Measurements from ENCODE around the gene KCTD10. TPM values are rescaled to one million over a fixed set of nuclear protein-coding genes. Genes with fewer than 3 reads are reported as not detected.
"Not testable (repeated sequence)": the region's sequence is repeated elsewhere in the genome, so short reads cannot be mapped to it uniquely, and the experiment has no call there.

Gene KCTD10
- total RNA-seq, 1 donor from 2014 or later: 86.9 TPM

GRCh38 chr12:109473526-109474270 lies 3.4 kb downstream of the KCTD10 start:
- not testable (repeated sequence) for DNase-seq (ENCODE audit: low spot score)

GRCh38 chr12:109473006-109473405 lies 4.1 kb downstream of the KCTD10 start:
- no peak for DNase-seq (ENCODE audit: low spot score)

GRCh38 chr12:109469517-109469916 lies 7.6 kb downstream of the KCTD10 start:
- DNase-seq (ENCODE audit: low spot score): no peak

GRCh38 chr12:109467978-109468676 lies 9.0 kb downstream of the KCTD10 start:
- DNase-seq (ENCODE audit: low spot score): no peak

GRCh38 chr12:109466821-109467220 lies 10.3 kb downstream of the KCTD10 start:
- no peak for DNase-seq (ENCODE audit: low spot score)

GRCh38 chr12:109466305-109466704 lies 10.8 kb downstream of the KCTD10 start:
- DNase-seq (ENCODE audit: low spot score): no peak

- DNase-seq (ENCODE audit: low spot score): no peak
Observed at GRCh38 chr12:109464642-109465351, 12.3 kb downstream of the KCTD10 start.

- no peak for DNase-seq (ENCODE audit: low spot score)
Observed at GRCh38 chr12:109463756-109464155, 13.3 kb downstream of the KCTD10 start.

- DNase-seq (ENCODE audit: low spot score): peak; percentile 90
Observed at GRCh38 chr12:109462868-109463692, 14.0 kb downstream of the KCTD10 start.

- DNase-seq (ENCODE audit: low spot score): peak; percentile 86
Observed at GRCh38 chr12:109461846-109462756, 15.0 kb downstream of the KCTD10 start.

- DNase-seq (ENCODE audit: low spot score): no peak
Observed at GRCh38 chr12:109461049-109461845, 15.9 kb downstream of the KCTD10 start.

GRCh38 chr12:109460538-109460937 lies 16.6 kb downstream of the KCTD10 start:
- no peak for DNase-seq (ENCODE audit: low spot score)

- DNase-seq (ENCODE audit: low spot score): no peak
Observed at GRCh38 chr12:109459247-109459646, 17.9 kb downstream of the KCTD10 start.

- DNase-seq (ENCODE audit: low spot score): no peak
Observed at GRCh38 chr12:109458771-109459208, 18.3 kb downstream of the KCTD10 start.

GRCh38 chr12:109458086-109458485 lies 19.0 kb downstream of the KCTD10 start:
- no peak for DNase-seq (ENCODE audit: low spot score)

- no peak for DNase-seq (ENCODE audit: low spot score)
Observed at GRCh38 chr12:109455706-109456105, 21.4 kb downstream of the KCTD10 start.

- no peak for DNase-seq (ENCODE audit: low spot score)
Observed at GRCh38 chr12:109452489-109452888, 24.6 kb downstream of the KCTD10 start.

GRCh38 chr12:109451400-109451799 lies 25.7 kb downstream of the KCTD10 start:
- DNase-seq (ENCODE audit: low spot score): no peak

- DNase-seq (ENCODE audit: low spot score): no peak
Observed at GRCh38 chr12:109450980-109451379, 26.1 kb downstream of the KCTD10 start.

All from ureter (tissue), 1 donor.